Keratinocyte (primary cell): ENCODE data around the gene RETREG3. TPM values are rescaled to one million over a fixed set of nuclear protein-coding genes. Genes with fewer than 3 reads are reported as not detected.

Experiments
- DNase-seq: peaks from one replicate; pipeline ENCODE4 v3.0.0-alpha.2; 2011; ENCODE audit warnings: low read depth, missing footprints, low spot score
- FAIRE-seq: peaks from 2 replicates; lab custom pipeline; 2011; peaks lifted over from hg19 to GRCh38; lab: Jason Lieb, UNC
- H2AFZ ChIP-seq: 2 replicates; pipeline ENCODE4 v1.6.0; 2012; ENCODE audit warnings: low read length, control low read depth, inconsistent platforms; ENCODE audit not compliant: control insufficient read depth
- H3K27ac ChIP-seq: 2 replicates; pipeline ENCODE4 v1.5.1; 2011; ENCODE audit warnings: low read length; ENCODE audit not compliant: control insufficient read depth, insufficient read depth
- H3K27me3 ChIP-seq: 3 replicates; pipeline ENCODE4 v1.6.0; 2011; ENCODE audit warnings: low read length; ENCODE audit not compliant: control insufficient read depth, insufficient read depth; ENCODE audit errors: extremely low read depth
- H3K36me3 ChIP-seq, 2 experiments: 2 replicates in 1 of 2; 3 replicates in 1 of 2; pipeline ENCODE4 v1.5.1; 2011; ENCODE audit warnings: low read length in 2 of 2, mild to moderate bottlenecking in 1 of 2; ENCODE audit not compliant: control insufficient read depth in 2 of 2, insufficient read depth in 2 of 2; ENCODE audit errors: extremely low read depth in 1 of 2
- H3K4me1 ChIP-seq: 3 replicates; pipeline ENCODE4 v1.5.1; 2011; ENCODE audit warnings: low read length; ENCODE audit not compliant: control insufficient read depth, insufficient read depth; ENCODE audit errors: extremely low read depth
- H3K4me2 ChIP-seq: 3 replicates; pipeline ENCODE4 v1.6.0; 2011; ENCODE audit warnings: low read depth, low read length; ENCODE audit not compliant: control insufficient read depth, insufficient read depth; ENCODE audit errors: extremely low read depth
- H3K4me3 ChIP-seq, 3 experiments: fragments of 200-600 bp in 1 of 3; sonication (generic) in 1 of 3; 2 replicates in 2 of 3; 3 replicates in 1 of 3; pipeline ENCODE4 v1.5.1; 2011 to 2016; ENCODE audit warnings: low read length in 3 of 3, mild to moderate bottlenecking in 3 of 3, control low read depth in 2 of 3, inconsistent platforms in 1 of 3, low read depth in 1 of 3, mixed read lengths in 1 of 3, mixed run types in 1 of 3, moderate library complexity in 1 of 3; ENCODE audit not compliant: control insufficient read depth in 2 of 3, insufficient read depth in 2 of 3; ENCODE audit errors: extremely low read depth in 1 of 3
- H3K79me2 ChIP-seq: 2 replicates; pipeline ENCODE4 v1.6.0; 2012; ENCODE audit warnings: low read length; ENCODE audit not compliant: control insufficient read depth, insufficient read depth
- H3K9ac ChIP-seq: 3 replicates; pipeline ENCODE4 v1.6.0; 2011; ENCODE audit warnings: low read length; ENCODE audit not compliant: control insufficient read depth, insufficient read depth; ENCODE audit errors: extremely low read depth
- H3K9me1 ChIP-seq: 3 replicates; pipeline ENCODE4 v1.6.0; 2011; ENCODE audit warnings: low read length; ENCODE audit not compliant: control insufficient read depth, insufficient read depth; ENCODE audit errors: extremely low read depth
- H3K9me3 ChIP-seq: 2 replicates; pipeline ENCODE4 v1.5.1; 2012; ENCODE audit warnings: low read depth, low read length; ENCODE audit not compliant: control insufficient read depth
- H4K20me1 ChIP-seq: 3 replicates; pipeline ENCODE4 v1.6.0; 2011; ENCODE audit warnings: low read length; ENCODE audit not compliant: control insufficient read depth, insufficient read depth; ENCODE audit errors: extremely low read depth
- EZH2 ChIP-seq: IDR thresholded peaks from one replicate; pipeline ENCODE4 v1.6.1; 2012; ENCODE audit warnings: inconsistent platforms, mild to moderate bottlenecking, low read length, moderate library complexity
- dilution Hi-C: fragments of 300-500 bp; cut with MboI; formaldehyde crosslinking; loops from one replicate; pipeline ENCODE4 v1.7.0; 2020; ENCODE audit warnings: low sequenced_read_pairs; ENCODE audit not compliant: extremely low pct_ligation_motif_present
- polyA plus RNA-seq, 5 experiments: library from polyadenylated mRNA; depleted of rRNA in 3 of 5; stranded (reverse) in 3 of 5; stranded (forward) in 1 of 5; unstranded in 1 of 5; fragments of >200 nt; gene quantifications; 1 replicate in 1 of 5; 2 replicates in 3 of 5; 3 replicates in 1 of 5; pipeline versions ENCODE4 v1.2.1 to v1.2.3, GENCODE V29; 2011 to 2012; ENCODE audit warnings: missing spikeins in 2 of 5, low read depth in 1 of 5, low replicate concordance in 1 of 5
- TF ChIP-seq, protein P1 (sequence below), 3 experiments: IDR thresholded peaks in 1 of 3; conservative IDR thresholded peaks in 1 of 3; optimal IDR thresholded peaks in 1 of 3; 2 replicates in 2 of 3; 3 replicates in 1 of 3; pipeline versions ENCODE3 to v1.5.1; 2011; ENCODE audit warnings: low read length in 3 of 3, mild to moderate bottlenecking in 3 of 3, moderate library complexity in 2 of 3, control low read depth in 1 of 3, inconsistent platforms in 1 of 3; ENCODE audit not compliant: insufficient read depth in 2 of 3; ENCODE audit errors: extremely low read depth in 1 of 3

RETREG3 gene
- polyA plus RNA-seq, 1 donor (not counting 4 experiments of a cell fraction or from before 2014, with no cell fraction given), result 25.2 TPM

DNA sequence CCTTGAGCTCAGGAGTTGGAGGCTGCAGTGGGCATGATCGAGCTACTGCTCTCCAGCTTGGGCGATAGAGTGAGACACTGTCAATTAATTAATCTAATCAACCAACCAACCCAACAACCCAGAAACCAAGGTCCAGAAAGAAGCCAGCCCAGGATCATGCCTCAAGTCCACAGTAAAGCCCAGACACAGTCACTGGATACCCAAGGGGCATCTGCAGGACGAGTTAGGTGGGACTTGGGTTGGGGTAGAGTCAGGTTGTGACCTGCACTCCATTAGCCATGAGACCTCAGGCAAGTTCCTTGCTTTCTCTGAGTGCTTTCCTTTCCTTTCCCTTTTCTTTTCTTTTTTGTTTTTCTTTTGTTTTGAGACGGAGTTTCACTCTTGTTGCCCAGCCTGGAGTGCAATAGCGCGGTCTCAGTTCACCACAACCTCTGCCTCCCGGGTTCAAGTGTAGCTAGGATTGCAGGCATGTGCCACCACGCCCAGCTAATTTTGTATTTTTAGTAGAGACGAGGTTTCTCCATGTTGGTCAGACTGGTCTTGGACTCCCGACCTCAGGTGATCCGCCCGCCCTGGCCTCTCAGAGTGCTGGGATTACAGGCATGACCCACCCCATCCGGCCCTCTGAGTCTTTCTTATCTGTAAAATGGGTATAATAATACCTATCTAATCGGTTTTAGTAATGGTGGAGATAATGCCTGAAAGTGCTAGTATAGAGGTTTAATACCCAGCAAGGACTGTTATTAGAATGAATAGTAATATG is 60.0 kb downstream of the RETREG3 start:
- Histone ChIP-seq H3K9me1 (no peaks in the 10 kb centered on the region), H3K79me2 (peaks cover 8% of the 10 kb centered on the region), H3K9ac (no peak overlapping the region), H3K4me1 (peaks cover 19% of the 10 kb centered on the region), H4K20me1 (no peaks in the 10 kb centered on the region), H3K36me3 (peaks cover 0 to 3% of the 10 kb centered on the region in 2 experiments), H2AFZ (no peak overlapping the region), H3K9me3 (no peaks in the 10 kb centered on the region), H3K27me3 (no peaks in the 10 kb centered on the region), H3K27ac (no peak overlapping the region), H3K4me3 (peak overlapping the region in 1 of 3 experiments; percentile 46), H3K4me2 (peak overlapping the region; percentile 76)
- dilution Hi-C loops, result no loop called here
- FAIRE-seq (no peak), DNase-seq (no peak)
- no peak for TF ChIP-seq EZH2
- TF ChIP-seq, protein P1, sequence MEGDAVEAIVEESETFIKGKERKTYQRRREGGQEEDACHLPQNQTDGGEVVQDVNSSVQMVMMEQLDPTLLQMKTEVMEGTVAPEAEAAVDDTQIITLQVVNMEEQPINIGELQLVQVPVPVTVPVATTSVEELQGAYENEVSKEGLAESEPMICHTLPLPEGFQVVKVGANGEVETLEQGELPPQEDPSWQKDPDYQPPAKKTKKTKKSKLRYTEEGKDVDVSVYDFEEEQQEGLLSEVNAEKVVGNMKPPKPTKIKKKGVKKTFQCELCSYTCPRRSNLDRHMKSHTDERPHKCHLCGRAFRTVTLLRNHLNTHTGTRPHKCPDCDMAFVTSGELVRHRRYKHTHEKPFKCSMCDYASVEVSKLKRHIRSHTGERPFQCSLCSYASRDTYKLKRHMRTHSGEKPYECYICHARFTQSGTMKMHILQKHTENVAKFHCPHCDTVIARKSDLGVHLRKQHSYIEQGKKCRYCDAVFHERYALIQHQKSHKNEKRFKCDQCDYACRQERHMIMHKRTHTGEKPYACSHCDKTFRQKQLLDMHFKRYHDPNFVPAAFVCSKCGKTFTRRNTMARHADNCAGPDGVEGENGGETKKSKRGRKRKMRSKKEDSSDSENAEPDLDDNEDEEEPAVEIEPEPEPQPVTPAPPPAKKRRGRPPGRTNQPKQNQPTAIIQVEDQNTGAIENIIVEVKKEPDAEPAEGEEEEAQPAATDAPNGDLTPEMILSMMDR (optimal IDR thresholded peaks at IDR 0.05 in 1 of 3, IDR thresholded peaks at IDR 0.05 in 1 of 3, conservative IDR thresholded peaks at IDR 0.05 in 1 of 3; ENCODE audit: extremely low read depth in 1 of 3, insufficient read depth in 2 of 3, low read length in 3 of 3), result no peak

GRCh38 chr17:42548070-42548837 is 60.9 kb downstream of the RETREG3 start:
- FAIRE-seq (no peak), DNase-seq (no peak)
- peaks cover 11% of the 10 kb centered on the region for H3K4me1 ChIP-seq
- no peak overlapping the region for H3K27ac ChIP-seq
- no peak for TF ChIP-seq EZH2
- TF ChIP-seq, protein P1 (optimal IDR thresholded peaks at IDR 0.05 in 1 of 3, IDR thresholded peaks at IDR 0.05 in 1 of 3, conservative IDR thresholded peaks at IDR 0.05 in 1 of 3; ENCODE audit: extremely low read depth in 1 of 3, insufficient read depth in 2 of 3, low read length in 3 of 3), result peak; percentile 47 to 92 (median 85)
- no peaks in the 10 kb centered on the region for H3K9me1 ChIP-seq
- peaks cover 3% of the 10 kb centered on the region for H3K79me2 ChIP-seq
- H3K9ac ChIP-seq, result no peak overlapping the region
- H3K4me3 ChIP-seq, result peak overlapping the region; percentile 32 to 46 (median 35)
- dilution Hi-C loops, result no loop called here
- H3K9me3 ChIP-seq, result no peaks in the 10 kb centered on the region
- H4K20me1 ChIP-seq, result no peaks in the 10 kb centered on the region
- peaks cover 0 to 7% of the 10 kb centered on the region in 2 experiments for H3K36me3 ChIP-seq
- no peaks in the 10 kb centered on the region for H3K27me3 ChIP-seq
- peak overlapping the region; percentile 76 for H3K4me2 ChIP-seq
- peak overlapping the region; percentile 43 for H2AFZ ChIP-seq
